Coronary artery (tissue), 2 donors: ENCODE data around the gene RNF144A.

Experiments used
- DNase-seq: peaks from one replicate; pipeline ENCODE4 v3.0.0-alpha.2; 2017; ENCODE audit warnings: low spot score
- H3K27ac ChIP-seq, 2 donors: fragments of 200-600 bp; sonication (generic); one replicate each; pipeline ENCODE4 v1.5.1; 2016 to 2019
- H3K4me3 ChIP-seq: fragments of 200-600 bp; sonication (generic); 2 replicates; pipeline ENCODE4 v1.5.1; 2016; ENCODE audit warnings: mild to moderate bottlenecking, moderate library complexity
- TF ChIP-seq, protein P1 (sequence below): fragments of 200-600 bp; sonication (generic); IDR thresholded peaks from one replicate; pipeline ENCODE4 v1.5.1; 2019; ENCODE audit warnings: antibody characterized with exemption

Gene RNF144A

DNA sequence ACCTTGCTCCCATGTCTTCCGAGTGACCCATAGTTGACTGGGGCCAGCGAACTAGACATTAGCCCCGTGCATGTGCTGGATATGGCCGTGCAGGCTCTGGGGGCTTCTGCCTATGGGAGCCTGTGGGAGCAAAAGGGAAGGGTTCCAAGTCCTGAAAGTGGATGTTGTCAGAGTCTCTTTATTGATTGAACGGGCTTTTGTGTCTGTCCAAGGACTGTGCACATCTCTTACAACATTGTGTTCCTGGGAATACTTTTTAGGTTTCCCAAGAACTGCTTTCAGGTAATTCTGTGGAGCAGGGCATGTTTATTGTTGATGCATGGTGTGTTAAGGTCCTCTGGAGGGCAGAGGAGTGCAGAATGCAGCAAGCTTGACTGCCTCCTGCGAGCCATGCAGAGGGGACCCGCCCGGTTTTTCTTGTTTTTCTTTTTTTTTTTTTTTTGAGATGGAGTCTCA, 5.0 kb downstream of the RNF144A start:
- no peak for DNase-seq
- no peak overlapping the region for H3K4me3 ChIP-seq
- no peak overlapping the region for H3K27ac ChIP-seq
- TF ChIP-seq, protein P1, sequence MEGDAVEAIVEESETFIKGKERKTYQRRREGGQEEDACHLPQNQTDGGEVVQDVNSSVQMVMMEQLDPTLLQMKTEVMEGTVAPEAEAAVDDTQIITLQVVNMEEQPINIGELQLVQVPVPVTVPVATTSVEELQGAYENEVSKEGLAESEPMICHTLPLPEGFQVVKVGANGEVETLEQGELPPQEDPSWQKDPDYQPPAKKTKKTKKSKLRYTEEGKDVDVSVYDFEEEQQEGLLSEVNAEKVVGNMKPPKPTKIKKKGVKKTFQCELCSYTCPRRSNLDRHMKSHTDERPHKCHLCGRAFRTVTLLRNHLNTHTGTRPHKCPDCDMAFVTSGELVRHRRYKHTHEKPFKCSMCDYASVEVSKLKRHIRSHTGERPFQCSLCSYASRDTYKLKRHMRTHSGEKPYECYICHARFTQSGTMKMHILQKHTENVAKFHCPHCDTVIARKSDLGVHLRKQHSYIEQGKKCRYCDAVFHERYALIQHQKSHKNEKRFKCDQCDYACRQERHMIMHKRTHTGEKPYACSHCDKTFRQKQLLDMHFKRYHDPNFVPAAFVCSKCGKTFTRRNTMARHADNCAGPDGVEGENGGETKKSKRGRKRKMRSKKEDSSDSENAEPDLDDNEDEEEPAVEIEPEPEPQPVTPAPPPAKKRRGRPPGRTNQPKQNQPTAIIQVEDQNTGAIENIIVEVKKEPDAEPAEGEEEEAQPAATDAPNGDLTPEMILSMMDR: no peak

- TF ChIP-seq, protein P1: no peak
Observed at GRCh38 chr2:6923319-6923718, 6.1 kb downstream of the RNF144A start.

GRCh38 chr2:6924101-6924923, 7.1 kb downstream of the RNF144A start:
- DNase-seq: no peak
- TF ChIP-seq, protein P1: no peak
- H3K27ac ChIP-seq: no peak overlapping the region
- no peak overlapping the region for H3K4me3 ChIP-seq

More at GRCh38 chr2:6923319-6923718, 6.1 kb downstream of the RNF144A start:
- Histone ChIP-seq H3K4me3 (no peak overlapping the region), H3K27ac (no peak overlapping the region)
- no peak for DNase-seq

- TF ChIP-seq, protein P1: no peak
- no peak overlapping the region for H3K4me3 ChIP-seq
- DNase-seq: no peak
- H3K27ac ChIP-seq: no peak overlapping the region
Observed at GRCh38 chr2:6924924-6925409, 7.8 kb downstream of the RNF144A start.

DNA sequence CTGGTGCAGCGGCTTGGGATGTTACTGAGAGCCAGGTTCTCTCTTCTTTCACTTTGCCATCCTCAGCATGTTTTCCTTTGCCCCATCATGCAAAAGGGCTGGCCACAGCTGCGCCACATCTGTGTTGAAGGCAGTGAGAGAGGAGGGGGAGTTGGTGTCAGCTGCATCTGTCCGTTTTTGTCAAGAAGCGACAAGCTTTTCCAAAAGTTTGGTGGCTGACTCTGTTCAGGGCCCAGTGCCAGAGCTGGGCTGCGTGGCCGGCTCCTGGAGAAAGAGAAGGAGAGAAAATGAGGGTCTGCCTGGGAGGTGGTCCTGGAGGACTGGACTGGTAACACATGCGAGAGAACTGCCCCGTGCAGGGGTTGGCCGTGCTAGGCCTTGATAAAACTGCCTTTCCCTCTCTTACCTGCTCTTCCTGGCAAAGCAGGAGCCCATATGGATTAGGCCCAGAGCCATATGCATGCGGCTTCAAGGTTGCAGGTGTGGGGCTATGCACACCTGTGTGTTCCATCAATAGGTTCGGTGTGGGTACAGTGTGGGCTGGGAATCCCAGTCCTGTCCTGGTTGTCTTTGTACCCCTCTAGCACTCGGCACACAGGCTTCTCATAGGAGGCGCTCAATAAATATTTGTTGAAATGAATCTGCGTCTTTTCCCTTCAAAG, 9.0 kb downstream of the RNF144A start:
- TF ChIP-seq, protein P1: no peak
- no peak overlapping the region for H3K4me3 ChIP-seq
- DNase-seq: no peak
- H3K27ac ChIP-seq: no peak overlapping the region

DNA sequence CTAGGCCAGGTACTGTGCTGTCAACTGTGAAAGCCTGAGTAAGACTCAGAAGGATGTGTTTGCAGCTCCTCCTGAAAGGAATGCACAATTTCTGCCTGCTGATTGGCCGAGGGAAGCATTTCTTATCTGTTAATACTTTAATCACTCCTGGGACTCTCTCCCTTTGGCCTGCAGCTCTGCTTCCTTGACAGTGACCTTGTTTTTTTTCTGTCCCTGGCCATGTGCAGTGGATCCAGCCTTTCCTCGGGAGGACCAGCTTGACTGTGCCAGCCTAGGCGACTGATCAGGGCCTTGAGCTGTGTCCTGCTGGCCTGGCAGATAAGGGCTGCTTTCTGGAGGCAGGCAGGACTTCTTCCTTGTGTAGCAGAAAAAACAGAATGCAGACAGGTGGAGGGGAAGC, 10.0 kb downstream of the RNF144A start:
- TF ChIP-seq, protein P1: no peak
- Histone ChIP-seq H3K4me3 (no peak overlapping the region), H3K27ac (no peak overlapping the region)
- DNase-seq: no peak
